Gastrocnemius medialis (tissue), 4 donors: Measurements from ENCODE around the gene CARD8.
"Not testable (repeated sequence)": the region's sequence is repeated elsewhere in the genome, so short reads cannot be mapped to it uniquely, and the experiment has no call there.

Experiments used
- POLR2A ChIP-seq, 2 donors: fragments of 450-650 bp; IDR thresholded peaks; one replicate each; pipeline ENCODE4 v1.6.1; 2017; ENCODE audit warnings: antibody characterized with exemption in 2 of 2, mild to moderate bottlenecking in 2 of 2, moderate library complexity in 2 of 2
- TF ChIP-seq, protein P1 (sequence below), 5 experiments: fragments of 450-650 bp in 3 of 5; fragments of 200-600 bp in 2 of 5; sonication (generic) in 2 of 5; IDR thresholded peaks in 4 of 5; conservative IDR thresholded peaks in 1 of 5; 1 replicate in 4 of 5; 2 replicates in 1 of 5; pipeline ENCODE4 v1.5.1; 2016 to 2019; ENCODE audit warnings: antibody characterized with exemption in 5 of 5, mild to moderate bottlenecking in 3 of 5, moderate library complexity in 3 of 5

GRCh38 chr19:48241771-48242170 lies 13.9 kb downstream of the CARD8 start:
- TF ChIP-seq, protein P1, sequence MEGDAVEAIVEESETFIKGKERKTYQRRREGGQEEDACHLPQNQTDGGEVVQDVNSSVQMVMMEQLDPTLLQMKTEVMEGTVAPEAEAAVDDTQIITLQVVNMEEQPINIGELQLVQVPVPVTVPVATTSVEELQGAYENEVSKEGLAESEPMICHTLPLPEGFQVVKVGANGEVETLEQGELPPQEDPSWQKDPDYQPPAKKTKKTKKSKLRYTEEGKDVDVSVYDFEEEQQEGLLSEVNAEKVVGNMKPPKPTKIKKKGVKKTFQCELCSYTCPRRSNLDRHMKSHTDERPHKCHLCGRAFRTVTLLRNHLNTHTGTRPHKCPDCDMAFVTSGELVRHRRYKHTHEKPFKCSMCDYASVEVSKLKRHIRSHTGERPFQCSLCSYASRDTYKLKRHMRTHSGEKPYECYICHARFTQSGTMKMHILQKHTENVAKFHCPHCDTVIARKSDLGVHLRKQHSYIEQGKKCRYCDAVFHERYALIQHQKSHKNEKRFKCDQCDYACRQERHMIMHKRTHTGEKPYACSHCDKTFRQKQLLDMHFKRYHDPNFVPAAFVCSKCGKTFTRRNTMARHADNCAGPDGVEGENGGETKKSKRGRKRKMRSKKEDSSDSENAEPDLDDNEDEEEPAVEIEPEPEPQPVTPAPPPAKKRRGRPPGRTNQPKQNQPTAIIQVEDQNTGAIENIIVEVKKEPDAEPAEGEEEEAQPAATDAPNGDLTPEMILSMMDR (IDR thresholded peaks at IDR 0.05 in 4 of 5, conservative IDR thresholded peaks at IDR 0.05 in 1 of 5) = not testable (repeated sequence)
- TF ChIP-seq POLR2A (IDR thresholded peaks at IDR 0.05) = not testable (repeated sequence)
